ENCODE results near the gene SESN1.

Gene SESN1

DNA sequence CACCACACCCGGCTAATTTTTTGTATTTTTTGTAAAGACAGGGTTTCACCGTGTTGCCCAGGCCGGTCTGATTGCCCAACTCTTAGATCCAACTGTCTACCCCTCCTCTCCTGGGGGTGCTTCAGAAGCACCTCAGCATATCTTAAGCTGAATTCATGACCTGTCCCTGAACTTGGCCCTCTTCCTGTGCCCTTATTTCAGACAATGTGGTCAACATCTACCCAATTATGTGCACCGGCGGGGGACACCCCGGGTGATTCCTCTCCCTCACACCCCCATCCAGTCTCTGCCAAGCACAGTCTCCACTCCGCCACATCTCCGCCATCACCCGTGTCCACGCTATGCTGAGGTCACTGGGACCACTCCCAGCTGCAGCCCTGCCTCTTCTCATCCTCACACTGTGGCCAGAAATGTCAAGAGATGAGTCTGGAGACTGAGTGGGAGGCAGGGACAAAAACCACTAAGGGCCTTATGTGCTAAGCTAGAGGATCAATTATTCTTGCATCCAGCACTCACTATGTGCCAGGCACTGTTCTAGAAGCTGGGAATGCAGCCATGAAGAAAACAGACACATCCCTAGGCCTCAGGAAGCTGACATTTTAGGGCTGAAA, 134.6 kb downstream of the SESN1 start:
- DNase-seq (ENCODE audit: low spot score) = no peak

DNA sequence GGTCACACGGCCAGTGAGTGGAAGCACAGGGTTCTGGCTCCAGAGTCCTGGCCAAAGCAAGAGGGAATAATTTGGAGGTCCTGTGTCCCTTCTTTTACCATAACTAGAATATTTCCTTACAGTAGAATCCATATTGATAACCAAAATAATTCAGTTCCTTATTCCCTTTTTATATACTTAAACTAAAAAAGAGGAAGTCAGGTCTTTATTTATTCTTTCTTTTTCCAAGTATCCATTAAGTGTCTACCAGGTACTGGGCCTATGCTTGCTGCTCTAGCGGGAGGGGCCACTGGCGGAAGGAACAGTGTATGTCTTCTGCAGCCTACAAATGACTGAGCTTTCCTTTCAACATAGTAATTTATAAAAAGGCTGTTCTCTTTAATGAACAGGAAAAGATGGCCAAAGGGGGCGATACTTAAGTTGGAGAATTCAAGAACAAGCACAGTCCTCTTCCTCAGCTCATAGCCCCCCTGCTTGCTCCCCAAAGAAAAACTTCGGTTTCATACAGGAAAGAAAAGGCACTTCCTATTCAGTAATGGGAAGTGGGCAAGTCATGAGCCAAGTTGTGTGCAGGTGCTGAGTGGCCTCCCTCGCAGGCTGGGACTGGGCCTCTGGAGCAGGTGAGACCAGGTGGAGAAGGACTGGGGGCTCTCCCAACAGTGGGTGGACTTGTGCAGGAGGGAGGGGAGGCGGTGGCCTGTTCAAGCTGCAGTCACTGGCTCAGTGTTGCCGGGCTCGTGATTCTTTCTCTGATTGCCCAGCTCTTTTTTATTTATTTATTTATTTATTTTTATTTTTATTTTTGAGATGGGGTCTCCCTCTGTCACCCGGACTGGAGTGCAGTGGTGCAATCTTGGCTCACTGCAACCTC, 135.5 kb downstream of the SESN1 start:
- no peak for DNase-seq (ENCODE audit: low spot score)

GRCh38 chr6:108957221-108957620, 137.4 kb downstream of the SESN1 start:
- no peak for DNase-seq (ENCODE audit: low spot score)

DNA sequence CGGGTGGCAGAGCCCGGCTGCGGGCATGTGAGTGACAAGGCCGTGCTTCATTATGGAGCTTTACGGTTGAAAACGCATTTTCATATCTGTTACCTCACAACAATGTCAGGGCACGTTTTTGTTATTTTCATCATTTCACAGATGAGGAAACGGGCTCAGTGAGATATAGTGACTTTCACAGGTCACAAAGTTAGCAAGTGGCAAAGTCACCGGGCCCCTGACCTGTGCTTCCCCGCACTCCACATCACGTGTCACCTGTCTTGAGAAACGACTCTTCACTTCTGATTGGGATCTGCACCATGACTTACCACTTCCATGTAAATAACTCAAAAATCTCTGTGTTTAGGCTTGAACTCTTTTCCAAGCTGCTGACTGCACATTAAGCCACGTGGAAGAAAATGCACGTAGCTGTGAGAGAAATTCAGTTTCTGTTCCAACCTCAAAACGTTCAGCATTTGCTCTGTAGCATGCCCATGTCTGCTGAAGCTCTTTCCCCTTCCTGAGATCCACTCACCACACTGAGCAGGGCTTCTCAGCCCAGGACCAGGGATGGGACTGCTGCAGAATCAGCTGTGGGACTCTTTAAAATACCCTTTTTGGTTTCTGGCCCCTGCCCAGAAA, 139.2 kb downstream of the SESN1 start:
- no peak for DNase-seq (ENCODE audit: low spot score)

GRCh38 chr6:108953681-108954080, 141.0 kb downstream of the SESN1 start:
- DNase-seq (ENCODE audit: low spot score) = no peak

DNA sequence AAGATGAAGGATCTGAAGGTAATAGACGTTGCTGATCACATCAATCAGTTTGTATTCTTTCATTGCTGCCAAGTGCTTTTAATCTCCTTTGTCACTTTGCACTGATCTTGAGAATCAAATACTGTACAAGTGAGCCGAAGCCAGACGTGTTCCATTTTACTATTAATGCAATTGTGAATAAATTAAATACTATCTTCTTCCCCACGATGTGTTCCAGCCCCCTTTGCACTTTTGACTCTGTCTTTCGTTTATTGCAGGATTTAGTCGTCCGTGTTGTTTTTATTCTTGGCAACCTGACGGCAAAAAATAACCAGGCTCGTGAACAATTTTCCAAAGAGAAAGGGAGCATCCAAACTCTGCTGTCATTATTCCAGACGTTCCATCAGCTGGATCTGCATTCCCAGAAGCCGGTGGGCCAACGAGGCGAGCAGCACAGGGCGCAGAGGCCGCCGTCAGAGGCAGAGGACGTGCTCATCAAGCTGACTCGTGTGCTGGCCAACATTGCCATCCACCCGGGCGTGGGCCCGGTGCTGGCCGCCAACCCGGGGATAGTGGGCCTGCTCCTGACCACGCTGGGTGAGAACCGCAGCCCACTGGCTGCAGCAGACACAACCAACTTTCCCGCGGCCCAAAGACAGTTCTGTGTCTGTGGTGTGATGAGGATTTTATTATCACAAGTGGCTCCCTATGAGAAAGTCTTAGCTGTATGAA, 141.7 kb downstream of the SESN1 start:
- DNase-seq (ENCODE audit: low spot score) = no peak

- no peak for DNase-seq (ENCODE audit: low spot score)
Measured at GRCh38 chr6:108951351-108951953, 143.2 kb downstream of the SESN1 start.

DNA sequence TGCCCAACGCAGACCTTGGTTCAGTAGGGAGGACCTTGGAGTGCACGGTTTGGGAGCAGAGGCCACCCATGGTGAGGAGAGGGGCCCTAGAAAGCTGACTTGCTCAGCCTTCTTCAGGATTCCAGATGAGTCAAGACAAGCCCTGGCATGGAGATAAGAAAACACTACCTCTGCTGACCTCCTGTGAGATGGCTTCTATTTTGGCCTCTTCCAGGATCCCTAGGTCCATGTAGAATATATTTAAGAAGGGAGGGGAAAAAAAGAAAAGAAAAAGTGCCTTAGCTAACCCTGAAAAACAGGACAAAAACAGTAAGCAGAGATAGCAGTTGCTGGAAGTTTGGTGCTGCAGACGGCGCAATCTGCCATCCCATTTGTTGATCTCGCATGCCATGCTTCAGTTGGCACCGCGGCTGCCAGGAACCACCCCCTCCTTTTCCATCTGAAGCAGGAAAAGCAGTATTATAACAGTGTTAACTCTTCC, 146.4 kb downstream of the SESN1 start:
- no peak for DNase-seq (ENCODE audit: low spot score)

GRCh38 chr6:108947114-108947854, 147.4 kb downstream of the SESN1 start:
- peak; percentile 30 for DNase-seq (ENCODE audit: low spot score)

DNA sequence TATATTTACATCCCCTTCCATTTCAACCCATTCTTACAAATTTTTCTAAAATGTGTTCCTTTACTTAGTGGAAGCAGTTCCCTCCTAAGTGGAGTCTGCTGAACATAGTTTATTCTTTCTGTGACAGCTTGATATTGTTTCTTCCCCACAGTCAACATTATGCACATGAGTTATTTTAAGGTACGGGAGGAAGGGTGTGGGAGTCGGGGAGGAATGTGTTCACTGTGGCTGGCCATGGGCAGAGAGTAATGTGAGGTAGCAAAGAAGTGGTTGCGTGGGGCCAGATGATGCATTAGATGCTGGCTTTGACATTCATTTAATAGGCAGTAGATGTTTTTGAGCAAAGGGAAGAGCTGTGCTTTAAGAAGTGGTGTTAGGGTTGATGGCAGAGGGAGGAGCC, 148.0 kb downstream of the SESN1 start:
- no peak for DNase-seq (ENCODE audit: low spot score)

- DNase-seq (ENCODE audit: low spot score) = no peak
Measured at GRCh38 chr6:108945681-108946159, 148.9 kb downstream of the SESN1 start.

DNA sequence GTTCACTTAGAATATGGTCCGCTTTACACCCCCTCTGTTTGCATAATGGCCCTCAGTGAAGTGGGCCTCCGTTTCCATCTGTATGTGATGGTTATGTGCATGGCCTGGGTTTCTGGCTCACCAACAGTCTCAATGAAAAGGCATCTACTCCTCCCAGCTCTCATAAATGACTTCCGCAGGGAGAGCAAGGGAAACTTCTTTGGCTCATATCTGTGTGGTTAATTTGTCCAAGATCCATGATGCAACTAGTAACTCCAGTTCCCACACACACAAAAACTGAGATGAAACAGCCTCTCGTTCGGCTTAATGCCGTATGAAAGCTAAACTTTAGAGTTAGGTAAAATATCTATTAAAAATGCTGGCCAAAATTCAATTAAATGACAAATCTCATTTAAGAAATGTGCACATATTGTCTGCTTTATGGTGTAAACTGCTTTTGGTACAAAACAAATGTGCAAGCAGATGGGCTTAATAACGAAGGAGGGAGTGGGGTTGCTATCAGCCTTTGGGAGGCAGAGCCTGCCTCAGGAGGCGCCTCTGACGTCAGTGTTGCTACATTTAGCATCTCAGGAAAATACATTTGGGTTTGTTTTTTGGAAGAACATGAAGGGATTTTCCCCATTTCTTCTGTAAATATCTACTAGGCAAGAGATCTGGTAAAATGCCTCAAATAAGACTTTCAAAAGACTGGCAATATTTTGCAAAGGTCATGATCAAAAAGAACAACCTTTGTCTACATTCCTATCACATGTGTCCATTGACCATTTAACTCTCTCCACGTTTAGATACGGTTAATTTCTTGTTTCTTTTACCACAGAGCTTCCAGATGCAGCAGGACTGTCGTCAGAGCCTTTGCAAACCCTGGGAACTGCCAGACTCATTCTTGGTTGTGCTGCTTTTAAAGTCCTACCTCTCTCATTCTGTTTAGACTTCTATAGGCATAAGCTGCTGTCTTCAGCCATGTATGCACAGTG, 149.7 kb downstream of the SESN1 start:
- no peak for DNase-seq (ENCODE audit: low spot score)

- no peak for DNase-seq (ENCODE audit: low spot score)
Measured at GRCh38 chr6:108944071-108944470, 150.6 kb downstream of the SESN1 start.

GRCh38 chr6:108942556-108943492, 151.8 kb downstream of the SESN1 start:
- no peak for DNase-seq (ENCODE audit: low spot score)

- no peak for DNase-seq (ENCODE audit: low spot score)
Measured at GRCh38 chr6:108941859-108942258, 152.8 kb downstream of the SESN1 start.

DNA sequence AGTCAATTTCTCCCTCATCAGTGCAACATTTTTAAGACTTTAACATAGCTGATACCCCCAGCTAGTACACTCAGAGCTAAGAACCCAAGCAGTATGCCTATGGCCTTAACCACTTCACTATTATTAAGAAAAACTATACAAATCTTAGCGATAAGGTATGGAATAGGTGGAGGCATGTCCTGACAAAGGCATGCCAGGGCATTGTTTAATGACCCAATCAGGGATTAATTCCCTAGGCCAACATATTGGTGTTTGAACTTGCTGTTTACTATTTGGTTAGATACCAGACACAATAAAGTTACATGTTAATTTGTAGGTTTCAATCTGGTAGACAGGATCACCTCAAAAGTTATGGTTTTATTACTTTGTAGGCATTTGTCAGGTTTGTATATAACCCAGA, 153.4 kb downstream of the SESN1 start:
- no peak for DNase-seq (ENCODE audit: low spot score)

GRCh38 chr6:108940741-108941140, 153.9 kb downstream of the SESN1 start:
- DNase-seq (ENCODE audit: low spot score) = no peak

DNA sequence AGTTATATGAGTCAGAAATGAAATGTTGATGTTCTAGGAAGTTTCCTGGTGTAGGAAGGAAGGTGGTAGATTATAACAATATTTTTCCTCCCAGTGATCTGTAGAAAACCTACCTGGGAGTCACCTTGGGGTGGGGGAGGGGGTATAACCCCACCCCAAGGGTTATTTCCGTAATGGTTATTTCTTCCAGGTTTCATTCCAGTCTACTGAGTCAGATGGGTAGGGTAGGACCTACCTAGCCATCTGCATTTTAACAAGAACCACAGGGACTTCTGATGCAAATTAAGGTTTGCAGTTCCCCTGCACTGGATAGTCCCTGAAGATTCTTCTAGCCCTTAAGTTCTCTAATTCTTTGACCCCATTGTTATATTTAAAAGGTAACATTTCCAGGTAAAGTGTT, 157.5 kb downstream of the SESN1 start:
- no peak for DNase-seq (ENCODE audit: low spot score)
